B cell (primary cell): Measurements from ENCODE around the gene ZBTB7A. TPM values are rescaled to one million over a fixed set of nuclear protein-coding genes. Genes with fewer than 3 reads are reported as not detected.

Experiments
- ATAC-seq: fragments of 200-7000 bp; cut with Tn5 transposase; one replicate; pipeline ENCODE4 v1.10.0; 2021; ENCODE audit warnings: low read depth, mild to moderate bottlenecking, moderate number of reproducible peaks, moderate library complexity
- CTCF ChIA-PET: fragments of 350-600 bp; sonication (Branson Sonifier 250); formaldehyde crosslinking; loops from one replicate; lab custom pipeline; 2021; ENCODE audit warnings: antibody characterized with exemption, inconsistent platforms; lab: Charles Lee
- POLR2A ChIA-PET: fragments of 350-600 bp; sonication (Branson Sonifier 250); formaldehyde crosslinking; loops from one replicate; lab custom pipeline; 2021; ENCODE audit warnings: antibody characterized with exemption; lab: Charles Lee
- DNase-seq: peaks from one replicate; pipeline ENCODE4 v3.0.0; 2013
- H2AFZ ChIP-seq: 2 replicates; pipeline ENCODE4 v1.6.1; 2012; ENCODE audit warnings: mild to moderate bottlenecking, low read depth, low read length; ENCODE audit not compliant: insufficient read depth, poor library complexity, severe bottlenecking
- H3K27ac ChIP-seq, 2 donors: 1 replicate in 1 of 2; 2 replicates in 1 of 2; pipeline ENCODE4 v1.5.1; 2012 to 2013; ENCODE audit warnings: low read length in 2 of 2, mild to moderate bottlenecking in 2 of 2, moderate library complexity in 1 of 2
- H3K27me3 ChIP-seq, 4 experiments: fragments of 200-600 bp in 1 of 4; sonication (generic) in 1 of 4; replicated peaks in 1 of 4; 1 replicate in 2 of 4; 2 replicates in 2 of 4; pipeline versions ENCODE4 v1.6.1 to v1.7.0; 2013 to 2016; ENCODE audit warnings: low read length in 3 of 4, mild to moderate bottlenecking in 2 of 4, mixed read lengths in 1 of 4, moderate library complexity in 1 of 4; ENCODE audit not compliant: insufficient read depth in 4 of 4, control insufficient read depth in 3 of 4; ENCODE audit errors: control extremely low read depth in 1 of 4
- H3K36me3 ChIP-seq, 2 experiments: replicated peaks in 1 of 2; 1 replicate in 1 of 2; 2 replicates in 1 of 2; pipeline versions ENCODE4 v1.6.1 to v1.7.1; 2013; ENCODE audit warnings: low read length in 1 of 2; ENCODE audit not compliant: insufficient read depth in 2 of 2, control insufficient read depth in 1 of 2; ENCODE audit errors: control extremely low read depth in 1 of 2, extremely low read depth in 1 of 2
- H3K4me1 ChIP-seq, 2 donors: fragments of 200-600 bp in 1 of 2; sonication (generic) in 1 of 2; 1 replicate in 1 of 2; 2 replicates in 1 of 2; pipeline versions ENCODE4 v1.5.1 to v1.6.1; 2013 to 2017; ENCODE audit warnings: low read length in 2 of 2; ENCODE audit not compliant: control insufficient read depth in 2 of 2, insufficient read depth in 2 of 2
- H3K4me2 ChIP-seq: replicated peaks from 2 replicates; pipeline ENCODE3; 2012; ENCODE audit warnings: mild to moderate bottlenecking, low read depth, low read length; ENCODE audit not compliant: poor library complexity, severe bottlenecking
- H3K4me3 ChIP-seq, 5 experiments: fragments of 200-600 bp in 1 of 5; sonication (generic) in 1 of 5; 1 replicate in 3 of 5; 2 replicates in 2 of 5; pipeline versions ENCODE4 v1.5.1 to v1.7.0; 2011 to 2016; ENCODE audit warnings: low read length in 4 of 5, mild to moderate bottlenecking in 4 of 5, low read depth in 2 of 5, control low read depth in 1 of 5, moderate library complexity in 1 of 5; ENCODE audit not compliant: insufficient read depth in 1 of 5; ENCODE audit errors: control extremely low read depth in 1 of 5, extremely low read depth in 1 of 5
- H3K79me2 ChIP-seq: fragments of 200-600 bp; sonication (generic); one replicate; pipeline ENCODE4 v1.6.0; 2016; ENCODE audit warnings: low read length; ENCODE audit not compliant: control insufficient read depth, insufficient read depth
- H3K9ac ChIP-seq: fragments of 200-600 bp; sonication (generic); 2 replicates; pipeline ENCODE4 v1.6.1; 2017; ENCODE audit warnings: mild to moderate bottlenecking, low read length, moderate library complexity
- H3K9me3 ChIP-seq, 3 donors: one replicate each; pipeline versions ENCODE4 v1.6.1 to v1.7.1; 2013; ENCODE audit warnings: low read length in 2 of 3; ENCODE audit not compliant: control insufficient read depth in 2 of 3, insufficient read depth in 1 of 3; ENCODE audit errors: control extremely low read depth in 1 of 3
- H4K20me1 ChIP-seq: 2 replicates; pipeline ENCODE4 v1.6.0; 2012; ENCODE audit warnings: mild to moderate bottlenecking, low read length; ENCODE audit not compliant: insufficient read depth, control insufficient read depth, poor library complexity, severe bottlenecking
- H3K27ac Mint-ChIP-seq: one replicate; pipeline ENCODE4 v1.8.0; 2021; ENCODE audit warnings: mixed read lengths
- H3K27me3 Mint-ChIP-seq: one replicate; pipeline ENCODE4 v1.8.0; 2021; ENCODE audit warnings: mixed read lengths
- H3K4me1 Mint-ChIP-seq: one replicate; pipeline ENCODE4 v1.8.0; 2021; ENCODE audit warnings: mixed read lengths
- H3K4me3 Mint-ChIP-seq: one replicate; pipeline ENCODE4 v1.8.0; 2021; ENCODE audit warnings: mixed read lengths
- H3K9me3 Mint-ChIP-seq: one replicate; pipeline ENCODE4 v1.8.0; 2022; ENCODE audit warnings: mixed read lengths; ENCODE audit not compliant: insufficient read depth
- CTCF ChIP-seq: fragments of 200-600 bp; IDR thresholded peaks from one replicate; pipeline ENCODE4 v1.8.0; 2022; ENCODE audit warnings: antibody characterized with exemption, mild to moderate bottlenecking
- EZH2 ChIP-seq: IDR thresholded peaks from 2 replicates; pipeline ENCODE4 v1.6.1; 2012; ENCODE audit warnings: borderline replicate concordance, low read depth, mild to moderate bottlenecking, moderate library complexity, low read length; ENCODE audit not compliant: insufficient read depth, poor library complexity, severe bottlenecking
- WGBS: methylation state at CpG from one replicate; pipeline ENCODE4 v1.1.5; 2013; ENCODE audit warnings: missing lambda C conversion rate; ENCODE audit not compliant: insufficient coverage; 5-methylcytosine and 5-hydroxymethylcytosine counted together
- intact Hi-C: fragments of 100-400 bp; cut with micrococcal nuclease; formaldehyde crosslinking; loops from one replicate; pipeline ENCODE4 v1.10.0; 2022
- polyA plus RNA-seq: library from polyadenylated mRNA; depleted of rRNA; stranded (reverse); fragments of >200 nt; gene quantifications from 2 replicates; pipeline ENCODE4 v1.2.3, GENCODE V29; 2012
- total RNA-seq, 2 donors: library from RNA; stranded (reverse); fragments of 120-200 nt in 1 of 2; gene quantifications; 1 replicate in 1 of 2; 2 replicates in 1 of 2; pipeline versions ENCODE4 v1.2.3 to v1.2.4, GENCODE V29; 2013 to 2022

Gene ZBTB7A
- total and polyA plus RNA-seq, 2 donors (not counting 1 experiment from before 2014, with no cell fraction given): 24.8 to 62.6 TPM

GRCh38 chr19:4062419-4063368 lies 4.0 kb downstream of the ZBTB7A start:
- peak overlapping the region; percentile 1 to 87 for H3K27ac ChIP-seq
- peaks cover 77% of the 10 kb centered on the region for H3K79me2 ChIP-seq
- peak overlapping the region in 1 of 5 experiments; percentile 71 for H3K4me3 ChIP-seq
- peak overlapping the region; percentile 80 for H3K27ac Mint-ChIP-seq
- intact Hi-C loops: loop anchor here (10.0 kb wide), 1 partner anchor 888 kb away; the partner anchor contains the start of gene S1PR4
- H3K27me3 ChIP-seq: no peaks in the 10 kb centered on the region
- WGBS: 86% methylated on average over 22 of the region's 30 CpGs
- peaks cover 74% of the 10 kb centered on the region for H4K20me1 ChIP-seq
- peaks cover 42% of the 10 kb centered on the region for H3K4me1 Mint-ChIP-seq
- ChIA-PET CTCF (interaction anchor here (0.7 kb wide), 1 partner anchor 78 kb away, joined by 3 read pairs; the partner anchor contains the start of gene EEF2), POLR2A (interaction anchor here (0.5 kb wide), 1 partner anchor 57 kb away, joined by 4 read pairs; no protein-coding TSS in a partner anchor)
- no peaks in the 10 kb centered on the region for H3K27me3 Mint-ChIP-seq
- H3K9me3 Mint-ChIP-seq: no peaks in the 10 kb centered on the region
- DNase-seq (peak; percentile 20), ATAC-seq (no peak)
- no peaks in the 10 kb centered on the region for H3K9me3 ChIP-seq
- peaks cover 0 to 26% of the 10 kb centered on the region in 2 experiments for H3K36me3 ChIP-seq
- H3K4me3 Mint-ChIP-seq: peak overlapping the region; percentile 87
- H2AFZ ChIP-seq: no peak overlapping the region
- TF ChIP-seq CTCF (no peak), EZH2 (no peak)
- peak overlapping the region; percentile 79 for H3K9ac ChIP-seq
- peaks cover 45 to 67% of the 10 kb centered on the region in 2 donors for H3K4me1 ChIP-seq
- peak overlapping the region; percentile 98 for H3K4me2 ChIP-seq
